ENCODE results near the gene ZNF76.

ZNF76 gene

DNA sequence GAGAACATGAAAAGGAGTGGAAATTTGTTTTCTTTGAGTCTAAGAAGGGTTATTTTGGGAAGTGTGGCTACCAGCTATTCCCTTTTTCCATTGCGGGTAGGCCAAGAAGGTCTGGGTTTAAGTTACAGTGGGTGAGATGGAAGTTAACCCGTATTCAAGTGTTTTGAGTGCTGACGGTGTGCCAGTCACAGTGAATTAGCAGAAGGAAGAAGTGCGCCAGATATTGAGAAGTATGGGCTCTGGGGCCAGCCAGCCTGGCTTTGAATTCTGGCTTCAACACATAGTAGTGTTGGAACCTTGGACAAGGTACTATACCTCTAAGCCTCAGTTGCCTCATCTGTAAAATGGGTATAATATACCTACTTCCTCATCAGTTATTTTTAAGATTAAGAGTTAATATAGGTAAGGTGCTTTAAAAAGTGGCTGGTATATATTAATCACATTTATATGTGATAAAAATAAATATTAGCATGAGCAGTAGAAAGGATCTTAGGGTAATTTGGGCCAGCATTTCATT, 16.3 kb downstream of the ZNF76 start:
- Histone ChIP-seq H3K27me3 (replicated peaks; ENCODE audit: insufficient read depth, low read length) (no peaks in the 10 kb centered on the region), H3K9me2 (replicated peaks; ENCODE audit: insufficient read depth, low read length) (no peaks in the 10 kb centered on the region), H3K9ac (ENCODE audit: low read length) (no peak overlapping the region), H3F3A (ENCODE audit: insufficient read depth, low read length) (no peaks in the 10 kb centered on the region), H3K27ac (ENCODE audit: low read length) (no peak overlapping the region), H3K9me3 (replicated peaks; ENCODE audit: insufficient read depth, low read length) (no peaks in the 10 kb centered on the region), H3K36me3 (replicated peaks; ENCODE audit: insufficient read depth, low read length) (no peaks in the 10 kb centered on the region), H3K4me1 (ENCODE audit: low read length) (no peaks in the 10 kb centered on the region), H4K20me1 (ENCODE audit: insufficient read depth, low read length) (no peaks in the 10 kb centered on the region), H3K79me2 (ENCODE audit: low read length) (no peaks in the 10 kb centered on the region), H2AFZ (ENCODE audit: low read length) (no peak overlapping the region), H3K4me2 (ENCODE audit: low read depth, low read length) (no peak overlapping the region), H3K4me3 (ENCODE audit: low read length) (no peak overlapping the region)
- DNase-seq = no peak
- TF ChIP-seq EZH2 (optimal IDR thresholded peaks at IDR 0.05; ENCODE audit: low read depth, low read length) (no peak), EZH2phosphoT487 (IDR thresholded peaks at IDR 0.05; ENCODE audit: low read length) (no peak)
- TF ChIP-seq, protein P1, sequence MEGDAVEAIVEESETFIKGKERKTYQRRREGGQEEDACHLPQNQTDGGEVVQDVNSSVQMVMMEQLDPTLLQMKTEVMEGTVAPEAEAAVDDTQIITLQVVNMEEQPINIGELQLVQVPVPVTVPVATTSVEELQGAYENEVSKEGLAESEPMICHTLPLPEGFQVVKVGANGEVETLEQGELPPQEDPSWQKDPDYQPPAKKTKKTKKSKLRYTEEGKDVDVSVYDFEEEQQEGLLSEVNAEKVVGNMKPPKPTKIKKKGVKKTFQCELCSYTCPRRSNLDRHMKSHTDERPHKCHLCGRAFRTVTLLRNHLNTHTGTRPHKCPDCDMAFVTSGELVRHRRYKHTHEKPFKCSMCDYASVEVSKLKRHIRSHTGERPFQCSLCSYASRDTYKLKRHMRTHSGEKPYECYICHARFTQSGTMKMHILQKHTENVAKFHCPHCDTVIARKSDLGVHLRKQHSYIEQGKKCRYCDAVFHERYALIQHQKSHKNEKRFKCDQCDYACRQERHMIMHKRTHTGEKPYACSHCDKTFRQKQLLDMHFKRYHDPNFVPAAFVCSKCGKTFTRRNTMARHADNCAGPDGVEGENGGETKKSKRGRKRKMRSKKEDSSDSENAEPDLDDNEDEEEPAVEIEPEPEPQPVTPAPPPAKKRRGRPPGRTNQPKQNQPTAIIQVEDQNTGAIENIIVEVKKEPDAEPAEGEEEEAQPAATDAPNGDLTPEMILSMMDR (IDR thresholded peaks at IDR 0.05; ENCODE audit: low read length) = no peak

DNA sequence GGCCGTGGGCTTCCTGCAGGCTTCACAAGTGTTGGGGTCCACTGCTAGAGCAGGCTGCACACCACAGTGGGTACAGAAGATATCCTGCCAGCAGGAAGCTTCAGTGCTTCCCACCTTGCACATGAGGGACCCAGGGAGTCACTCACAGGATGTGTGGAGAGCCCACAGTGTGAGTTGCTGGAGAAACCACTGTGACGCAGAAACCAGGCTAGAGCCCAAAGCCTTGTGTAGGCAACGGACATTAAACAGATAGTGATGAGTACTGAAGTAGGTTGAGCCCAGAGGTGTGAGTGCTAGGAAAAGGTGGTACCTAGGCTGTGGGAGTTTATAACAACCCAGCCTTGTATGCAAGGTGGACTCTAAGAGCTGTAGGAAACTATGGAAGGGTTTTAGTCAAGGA, 19.2 kb downstream of the ZNF76 start:
- Histone ChIP-seq H2AFZ (ENCODE audit: low read length) (no peak overlapping the region), H3K4me1 (ENCODE audit: low read length) (no peaks in the 10 kb centered on the region), H3K4me2 (ENCODE audit: low read depth, low read length) (no peak overlapping the region), H3K9ac (ENCODE audit: low read length) (no peak overlapping the region), H3K27me3 (replicated peaks; ENCODE audit: insufficient read depth, low read length) (no peaks in the 10 kb centered on the region), H3K27ac (ENCODE audit: low read length) (no peak overlapping the region), H3K36me3 (replicated peaks; ENCODE audit: insufficient read depth, low read length) (no peaks in the 10 kb centered on the region), H3K9me3 (replicated peaks; ENCODE audit: insufficient read depth, low read length) (no peaks in the 10 kb centered on the region), H3F3A (ENCODE audit: insufficient read depth, low read length) (no peaks in the 10 kb centered on the region), H3K9me2 (replicated peaks; ENCODE audit: insufficient read depth, low read length) (no peaks in the 10 kb centered on the region), H3K79me2 (ENCODE audit: low read length) (no peaks in the 10 kb centered on the region), H4K20me1 (ENCODE audit: insufficient read depth, low read length) (no peaks in the 10 kb centered on the region), H3K4me3 (ENCODE audit: low read length) (no peak overlapping the region)
- DNase-seq = no peak
- TF ChIP-seq, protein P1 (IDR thresholded peaks at IDR 0.05; ENCODE audit: low read length) = no peak

DNA sequence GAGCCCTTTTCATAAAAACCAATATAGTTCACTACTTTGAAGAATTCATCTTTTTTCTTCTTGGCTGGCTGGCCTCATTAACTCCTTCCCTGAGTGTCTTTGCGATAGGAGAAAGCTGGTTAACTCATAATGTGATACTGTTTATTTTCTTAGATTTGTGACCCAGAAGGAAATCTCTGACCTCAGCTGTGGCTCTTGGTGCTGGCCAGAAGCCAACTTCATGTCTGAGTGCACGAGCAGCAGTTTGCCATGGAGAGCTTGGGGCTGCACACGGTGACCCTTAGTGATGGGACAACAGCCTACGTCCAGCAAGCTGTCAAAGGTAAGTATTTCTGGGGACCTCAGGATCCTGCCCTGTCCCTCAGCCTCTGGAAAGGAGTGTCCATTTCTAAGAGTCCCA, 21.4 kb downstream of the ZNF76 start:
- Histone ChIP-seq H4K20me1 (ENCODE audit: insufficient read depth, low read length) (no peaks in the 10 kb centered on the region), H3K79me2 (ENCODE audit: low read length) (no peaks in the 10 kb centered on the region), H3K4me1 (ENCODE audit: low read length) (no peaks in the 10 kb centered on the region), H3F3A (ENCODE audit: insufficient read depth, low read length) (no peaks in the 10 kb centered on the region), H3K27me3 (replicated peaks; ENCODE audit: insufficient read depth, low read length) (no peaks in the 10 kb centered on the region), H3K36me3 (replicated peaks; ENCODE audit: insufficient read depth, low read length) (no peaks in the 10 kb centered on the region), H3K27ac (ENCODE audit: low read length) (no peak overlapping the region), H3K9me2 (replicated peaks; ENCODE audit: insufficient read depth, low read length) (no peaks in the 10 kb centered on the region), H3K9ac (ENCODE audit: low read length) (no peak overlapping the region), H2AFZ (ENCODE audit: low read length) (no peak overlapping the region), H3K4me3 (ENCODE audit: low read length) (no peak overlapping the region), H3K4me2 (ENCODE audit: low read depth, low read length) (no peak overlapping the region), H3K9me3 (replicated peaks; ENCODE audit: insufficient read depth, low read length) (no peaks in the 10 kb centered on the region)
- TF ChIP-seq, protein P1 (IDR thresholded peaks at IDR 0.05; ENCODE audit: low read length) = no peak
- TF ChIP-seq EZH2 (optimal IDR thresholded peaks at IDR 0.05; ENCODE audit: low read depth, low read length) = no peak
- TF ChIP-seq EZH2phosphoT487 (IDR thresholded peaks at IDR 0.05; ENCODE audit: low read length) = no peak
- no peak for DNase-seq

All from MM.1S (cell line).